Measurements from ENCODE around the gene TFAP2B. TPM values are rescaled to one million over a fixed set of nuclear protein-coding genes. Genes with fewer than 3 reads are reported as not detected.

The TFAP2B gene
- 0.13 and 2.8 TPM in 2 replicates for total RNA-seq

GRCh38 chr6:50818673-50819072, at the start of gene TFAP2B:
Gene TFAP2B, plus strand, starts transcription at chr6:50818871. Its CDS starts 21 bp downstream, at chr6:50818892.

Other genes with a start within 250 kb of the TFAP2B start
- gene TFAP2D, start 105.3 kb upstream of the TFAP2B start, total RNA-seq = 0.46 TPM in 1 of 2 replicates, not detected in the other

Measured in smooth muscle cell of the pulmonary artery (primary cell).